Ovary (tissue), 9 donors: Measurements from ENCODE around the gene CACNA1F. TPM values are rescaled to one million over a fixed set of nuclear protein-coding genes. Genes with fewer than 3 reads are reported as not detected.

Experiments used
- DNase-seq, 5 donors: peaks; one replicate each; pipeline ENCODE4 v3.0.0-alpha.2; 2019 to 2020
- H3K27ac ChIP-seq, 2 donors: fragments of 200-600 bp; one replicate each; pipeline versions ENCODE4 v1.5.1 to v1.8.0; 2019 to 2022
- H3K27me3 ChIP-seq: fragments of 200-600 bp; one replicate; pipeline ENCODE4 v1.8.0; 2022
- H3K36me3 ChIP-seq: fragments of 200-600 bp; sonication (generic); one replicate; pipeline ENCODE4 v1.5.1; 2019
- H3K4me1 ChIP-seq: one replicate; pipeline ENCODE4 v1.8.1; 2013; ENCODE audit warnings: mild to moderate bottlenecking, moderate library complexity; ENCODE audit not compliant: insufficient read depth
- H3K4me3 ChIP-seq: fragments of 200-600 bp; sonication (generic); one replicate; pipeline ENCODE4 v1.5.1; 2017
- H3K9me3 ChIP-seq, 2 donors: fragments of 200-600 bp in 1 of 2; sonication (generic) in 1 of 2; one replicate each; pipeline versions ENCODE4 v1.5.1 to v1.8.1; 2013 to 2019; ENCODE audit warnings: mild to moderate bottlenecking in 1 of 2, moderate library complexity in 1 of 2
- EP300 ChIP-seq: sonication (generic); formaldehyde crosslinking; IDR thresholded peaks from one replicate; pipeline ENCODE4 v1.6.1; 2017; ENCODE audit warnings: antibody characterized with exemption
- POLR2A ChIP-seq: fragments of 450-650 bp; IDR thresholded peaks from one replicate; pipeline ENCODE4 v1.6.1; 2017; ENCODE audit warnings: antibody characterized with exemption, mild to moderate bottlenecking, moderate library complexity
- WGBS, 3 donors: extraction: QIAGEN DNeasy Blood & Tissue Kit in 1 of 3; methylation state at CpG; one replicate each; pipeline versions ENCODE4 v1.1.5 to v1.1.7; 2013 to 2017; 5-methylcytosine and 5-hydroxymethylcytosine counted together
- intact Hi-C, 4 donors: fragments of 100-400 bp; cut with DNase I; formaldehyde crosslinking; loops; one replicate each; pipeline versions ENCODE4 v1.11.0 to v1.15.1; 2022 to 2023
- polyA plus RNA-seq, 2 donors: library from polyadenylated mRNA; stranded (reverse); fragments of 200-250 nt in 1 of 2; fragments of 350-450 nt in 1 of 2; fragmentation: Illumina TruSeq in 1 of 2; extraction: RNeasy Lipid Tissue Mini Kit (QIAGEN cat#74804) in 1 of 2; gene quantifications; one replicate each; pipeline ENCODE4 v1.2.3, GENCODE V29; 2013 to 2014
- total RNA-seq, 7 donors: library from RNA; depleted of rRNA in 2 of 7; stranded (reverse); fragments of >200 nt in 2 of 7; fragmentation: NEBNext Ultra II Directional in 3 of 7; extraction: Animal tissue kit (Norgen Biotek cat#: 25700) in 3 of 7; gene quantifications; one replicate each; pipeline versions ENCODE4 v1.1.0 to v1.2.4, GENCODE V29; 2016 to 2023
- TF ChIP-seq, protein P1 (sequence below), 3 donors: fragments of 450-650 bp in 2 of 3; fragments of 200-600 bp in 1 of 3; IDR thresholded peaks; one replicate each; pipeline versions ENCODE4 v1.5.1 to v1.8.0; 2016 to 2022; ENCODE audit warnings: antibody characterized with exemption in 3 of 3, mild to moderate bottlenecking in 1 of 3
- donor health status: DM: no; HTN: no; CAD: no; lungs with moderate emphysema.
- donor health status: DM: no; HTN: no; CAD: no.
- donor health status: Bipolar disorder and iron deficiency.
- donor health status: DM: yes; HTN: yes; CAD: no.
- donor health status: DM: no; HTN: no; CAD: no.
- donor health status: DM: yes; HTN: yes; CAD: no.

CACNA1F gene
- total and polyA plus RNA-seq, 9 donors = 0.02 to 0.32 (median 0.15) TPM; not detected in 2

DNA sequence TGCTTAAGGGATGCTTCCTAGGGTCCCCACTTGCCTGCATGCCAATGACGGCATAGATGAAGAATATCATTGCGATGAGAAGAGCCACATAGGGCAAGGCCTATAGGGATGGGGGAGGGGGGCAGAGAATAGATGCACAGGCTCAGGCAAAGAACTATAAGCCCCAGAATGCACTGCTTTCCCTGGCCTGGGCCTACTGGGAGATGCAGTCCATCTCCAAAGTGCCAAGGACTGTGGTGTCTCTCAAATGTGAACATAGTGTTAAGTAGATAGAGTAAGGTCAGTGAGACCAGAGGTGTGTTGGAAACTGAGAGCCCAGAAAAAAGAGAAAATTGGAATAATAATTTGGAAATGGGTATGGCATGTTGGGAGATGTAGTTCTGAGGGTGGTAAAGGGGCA, 20.9 kb downstream of the CACNA1F start:
- H3K4me1 ChIP-seq = no peaks in the 10 kb centered on the region
- no peaks in the 10 kb centered on the region for H3K27me3 ChIP-seq
- H3K36me3 ChIP-seq = no peaks in the 10 kb centered on the region
- H3K9me3 ChIP-seq = no peaks in the 10 kb centered on the region
- TF ChIP-seq EP300 (no peak), POLR2A (no peak)
- TF ChIP-seq, protein P1, sequence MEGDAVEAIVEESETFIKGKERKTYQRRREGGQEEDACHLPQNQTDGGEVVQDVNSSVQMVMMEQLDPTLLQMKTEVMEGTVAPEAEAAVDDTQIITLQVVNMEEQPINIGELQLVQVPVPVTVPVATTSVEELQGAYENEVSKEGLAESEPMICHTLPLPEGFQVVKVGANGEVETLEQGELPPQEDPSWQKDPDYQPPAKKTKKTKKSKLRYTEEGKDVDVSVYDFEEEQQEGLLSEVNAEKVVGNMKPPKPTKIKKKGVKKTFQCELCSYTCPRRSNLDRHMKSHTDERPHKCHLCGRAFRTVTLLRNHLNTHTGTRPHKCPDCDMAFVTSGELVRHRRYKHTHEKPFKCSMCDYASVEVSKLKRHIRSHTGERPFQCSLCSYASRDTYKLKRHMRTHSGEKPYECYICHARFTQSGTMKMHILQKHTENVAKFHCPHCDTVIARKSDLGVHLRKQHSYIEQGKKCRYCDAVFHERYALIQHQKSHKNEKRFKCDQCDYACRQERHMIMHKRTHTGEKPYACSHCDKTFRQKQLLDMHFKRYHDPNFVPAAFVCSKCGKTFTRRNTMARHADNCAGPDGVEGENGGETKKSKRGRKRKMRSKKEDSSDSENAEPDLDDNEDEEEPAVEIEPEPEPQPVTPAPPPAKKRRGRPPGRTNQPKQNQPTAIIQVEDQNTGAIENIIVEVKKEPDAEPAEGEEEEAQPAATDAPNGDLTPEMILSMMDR (IDR thresholded peaks at IDR 0.05) = no peak
- WGBS, 3 donors = 85 to 91% (median 90%) methylated on average over 2 of the region's 2 CpGs
- DNase-seq = no peak
- H3K4me3 ChIP-seq = no peak overlapping the region
- no peak overlapping the region for H3K27ac ChIP-seq
- intact Hi-C loops = no loop called here

DNA sequence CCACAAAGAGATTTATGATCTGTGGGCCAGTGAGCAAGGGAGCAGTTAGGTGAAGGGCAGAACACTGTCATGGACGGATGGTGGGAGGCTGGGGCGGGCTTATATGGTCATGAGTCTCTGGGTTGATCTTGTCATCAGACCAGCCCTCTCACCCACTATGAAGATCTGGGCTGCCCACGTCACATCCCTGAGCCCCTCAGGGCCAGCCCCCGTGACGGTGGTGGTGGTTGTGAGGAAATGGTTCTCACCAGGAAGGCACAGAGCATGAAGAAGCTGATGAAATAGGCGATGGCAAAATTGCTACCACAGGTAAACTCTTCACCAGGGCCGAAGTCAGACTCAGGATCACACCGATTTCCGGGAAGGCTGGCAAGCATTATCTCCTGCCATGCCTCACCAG, 22.1 kb downstream of the CACNA1F start:
- H3K4me1 ChIP-seq = no peaks in the 10 kb centered on the region
- no peak overlapping the region for H3K27ac ChIP-seq
- no peaks in the 10 kb centered on the region for H3K36me3 ChIP-seq
- DNase-seq = no peak
- H3K27me3 ChIP-seq = no peaks in the 10 kb centered on the region
- 70 to 76% (median 75%) methylated on average over 9 of the region's 9 CpGs for WGBS, 3 donors
- intact Hi-C loops = no loop called here
- H3K4me3 ChIP-seq = no peak overlapping the region
- TF ChIP-seq, protein P1 (IDR thresholded peaks at IDR 0.05) = no peak
- TF ChIP-seq EP300 (no peak), POLR2A (no peak)
- H3K9me3 ChIP-seq = no peaks in the 10 kb centered on the region

DNA sequence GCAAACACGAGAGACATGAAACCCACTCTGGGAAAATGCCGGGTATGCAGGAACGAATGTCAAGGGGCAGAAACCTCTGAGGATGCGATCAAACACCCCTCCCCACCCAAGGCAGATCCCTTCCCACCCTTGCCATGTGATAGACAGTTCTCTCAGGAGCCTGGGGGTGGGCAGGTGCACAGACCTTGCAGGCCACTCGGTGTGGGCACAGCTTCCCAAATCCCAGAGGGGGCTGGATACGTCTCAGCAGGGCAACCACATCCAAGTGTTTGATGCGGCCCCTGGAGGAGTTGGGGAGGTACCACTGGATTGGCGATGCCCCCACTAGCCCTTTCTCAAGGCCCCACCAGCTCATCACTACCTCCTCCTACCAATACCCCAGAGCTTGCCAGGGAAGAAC, 22.7 kb downstream of the CACNA1F start:
- 62 to 71% (median 63%) methylated on average over 8 of the region's 8 CpGs for WGBS, 3 donors
- no peak for DNase-seq
- Histone ChIP-seq H3K9me3 (no peaks in the 10 kb centered on the region), H3K36me3 (no peaks in the 10 kb centered on the region), H3K4me3 (no peak overlapping the region), H3K27me3 (no peaks in the 10 kb centered on the region), H3K27ac (no peak overlapping the region), H3K4me1 (no peaks in the 10 kb centered on the region)
- intact Hi-C loops = no loop called here
- no peak for TF ChIP-seq POLR2A
- TF ChIP-seq, protein P1 (IDR thresholded peaks at IDR 0.05) = no peak
- no peak for TF ChIP-seq EP300

DNA sequence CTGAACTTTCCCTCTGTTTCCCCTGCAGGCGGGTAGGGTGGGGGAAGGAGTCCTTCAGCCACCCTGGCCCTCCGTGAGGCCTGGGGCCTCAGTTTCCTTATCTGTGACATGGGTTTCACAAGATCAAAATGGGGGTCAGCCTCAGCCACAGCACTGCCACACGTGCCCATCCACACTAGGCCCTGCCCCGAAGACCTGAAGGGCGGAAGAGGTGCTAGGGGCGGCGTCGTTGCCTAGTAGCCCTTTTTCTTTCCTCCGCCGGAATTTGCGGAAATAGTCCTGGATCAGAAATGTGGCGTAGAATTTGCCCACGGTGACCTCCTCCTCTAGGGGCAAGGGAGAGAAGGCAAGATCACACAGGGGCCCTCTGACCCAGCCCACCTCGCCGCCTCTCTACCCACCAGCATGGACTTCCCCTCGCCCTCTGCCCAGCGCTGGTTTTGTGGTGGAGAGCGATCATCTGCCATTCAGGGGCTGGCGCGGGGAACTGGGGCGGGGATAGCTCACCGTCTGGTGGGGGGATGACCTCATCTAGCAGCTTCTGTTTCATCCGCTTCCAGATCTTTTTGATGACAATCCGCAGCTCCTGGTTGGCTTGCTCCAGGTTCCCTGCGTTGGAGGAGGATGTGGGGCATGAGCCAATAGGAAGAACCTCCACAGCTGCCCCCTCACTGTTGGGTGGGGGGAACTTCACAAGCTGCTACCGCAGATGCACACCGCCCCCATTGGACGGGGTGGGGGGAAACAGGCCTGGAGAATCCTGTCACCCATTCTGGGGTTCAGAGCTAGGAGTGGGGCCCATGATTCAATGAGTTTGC, 23.5 kb downstream of the CACNA1F start:
- no peak for DNase-seq
- intact Hi-C loops = no loop called here
- Histone ChIP-seq H3K4me1 (no peaks in the 10 kb centered on the region), H3K36me3 (no peaks in the 10 kb centered on the region), H3K9me3 (no peaks in the 10 kb centered on the region), H3K27ac (no peak overlapping the region), H3K4me3 (no peak overlapping the region), H3K27me3 (no peaks in the 10 kb centered on the region)
- no peak for TF ChIP-seq POLR2A
- no peak for TF ChIP-seq EP300
- TF ChIP-seq, protein P1 (IDR thresholded peaks at IDR 0.05) = no peak
- WGBS, 3 donors = 42 to 55% (median 55%) methylated on average over 28 of the region's 28 CpGs
